Gastrocnemius medialis (tissue), 4 donors: ENCODE results near the gene SNCB. TPM values are rescaled to one million over a fixed set of nuclear protein-coding genes. Genes with fewer than 3 reads are reported as not detected.

Experiments used
- ATAC-seq, 2 donors: fragments of 150-250 bp; one replicate each; pipeline ENCODE4 v1.9.1; 2016
- DNase-seq, 2 donors: peaks; one replicate each; pipeline ENCODE4 v3.0.0-alpha.2; 2019
- H3K27ac ChIP-seq, 4 donors: fragments of 200-600 bp; sonication (generic); 1 replicate in 1 of 4; 2 replicates in 3 of 4; pipeline ENCODE4 v1.5.1; 2016 to 2018; ENCODE audit warnings: mild to moderate bottlenecking in 2 of 4, moderate library complexity in 1 of 4
- H3K27me3 ChIP-seq, 3 donors: fragments of 200-600 bp; sonication (generic) in 2 of 3; 1 replicate in 1 of 3; 2 replicates in 2 of 3; pipeline versions ENCODE4 v1.5.1 to v1.6.0; 2016 to 2019; ENCODE audit warnings: mild to moderate bottlenecking in 1 of 3, moderate library complexity in 1 of 3
- H3K36me3 ChIP-seq, 2 donors: fragments of 200-600 bp; sonication (generic) in 1 of 2; one replicate each; pipeline ENCODE4 v1.5.1; 2017 to 2018
- H3K4me1 ChIP-seq, 2 donors: fragments of 200-600 bp; sonication (generic) in 1 of 2; one replicate each; pipeline ENCODE4 v1.5.1; 2016 to 2017; ENCODE audit warnings: mild to moderate bottlenecking in 2 of 2
- H3K4me3 ChIP-seq, 4 donors: fragments of 200-600 bp; sonication (generic) in 3 of 4; 1 replicate in 1 of 4; 2 replicates in 3 of 4; pipeline ENCODE4 v1.5.1; 2016 to 2019; ENCODE audit warnings: mild to moderate bottlenecking in 2 of 4
- H3K9me3 ChIP-seq, 3 donors: fragments of 200-600 bp; sonication (generic) in 2 of 3; 1 replicate in 1 of 3; 2 replicates in 2 of 3; pipeline ENCODE4 v1.5.1; 2016 to 2019
- POLR2A ChIP-seq, 2 donors: fragments of 450-650 bp; IDR thresholded peaks; one replicate each; pipeline ENCODE4 v1.6.1; 2017; ENCODE audit warnings: antibody characterized with exemption in 2 of 2, mild to moderate bottlenecking in 2 of 2, moderate library complexity in 2 of 2
- in situ Hi-C, 4 donors: fragments of 200-750 bp; cut with MboI; loops; one replicate each; pipeline versions ENCODE4 v1.15.0 to v1.8.0; 2017; ENCODE audit warnings: low sequenced_read_pairs in 4 of 4
- intact Hi-C: fragments of 100-400 bp; cut with DNase I; formaldehyde crosslinking; loops from one replicate; pipeline ENCODE4 v1.15.1; 2023; ENCODE audit warnings: low total_unique reads
- total RNA-seq, 4 donors: library from RNA; depleted of rRNA; stranded (reverse); fragments of >200 nt; gene quantifications; one replicate each; pipeline versions ENCODE4 v1.1.0 to v1.2.3, GENCODE V29; 2016
- TF ChIP-seq, protein P1 (sequence below), 5 experiments: fragments of 450-650 bp in 3 of 5; fragments of 200-600 bp in 2 of 5; sonication (generic) in 2 of 5; IDR thresholded peaks in 4 of 5; conservative IDR thresholded peaks in 1 of 5; 1 replicate in 4 of 5; 2 replicates in 1 of 5; pipeline ENCODE4 v1.5.1; 2016 to 2019; ENCODE audit warnings: antibody characterized with exemption in 5 of 5, mild to moderate bottlenecking in 3 of 5, moderate library complexity in 3 of 5

The SNCB gene
- total RNA-seq, 4 donors from 2014 or later: 0.20 TPM; not detected in 3

- ATAC-seq: no peak
- no peak for DNase-seq
- Histone ChIP-seq H3K27me3 (no peaks in the 10 kb centered on the region), H3K9me3 (peaks cover 0 to 16% (median 2%) of the 10 kb centered on the region in 3 donors), H3K36me3 (no peaks in the 10 kb centered on the region), H3K4me1 (no peaks in the 10 kb centered on the region), H3K27ac (no peak overlapping the region), H3K4me3 (no peak overlapping the region)
- intact Hi-C loops: no loop called here
- in situ Hi-C loops: no loop called here
- no peak for TF ChIP-seq POLR2A (IDR thresholded peaks at IDR 0.05)
- TF ChIP-seq, protein P1, sequence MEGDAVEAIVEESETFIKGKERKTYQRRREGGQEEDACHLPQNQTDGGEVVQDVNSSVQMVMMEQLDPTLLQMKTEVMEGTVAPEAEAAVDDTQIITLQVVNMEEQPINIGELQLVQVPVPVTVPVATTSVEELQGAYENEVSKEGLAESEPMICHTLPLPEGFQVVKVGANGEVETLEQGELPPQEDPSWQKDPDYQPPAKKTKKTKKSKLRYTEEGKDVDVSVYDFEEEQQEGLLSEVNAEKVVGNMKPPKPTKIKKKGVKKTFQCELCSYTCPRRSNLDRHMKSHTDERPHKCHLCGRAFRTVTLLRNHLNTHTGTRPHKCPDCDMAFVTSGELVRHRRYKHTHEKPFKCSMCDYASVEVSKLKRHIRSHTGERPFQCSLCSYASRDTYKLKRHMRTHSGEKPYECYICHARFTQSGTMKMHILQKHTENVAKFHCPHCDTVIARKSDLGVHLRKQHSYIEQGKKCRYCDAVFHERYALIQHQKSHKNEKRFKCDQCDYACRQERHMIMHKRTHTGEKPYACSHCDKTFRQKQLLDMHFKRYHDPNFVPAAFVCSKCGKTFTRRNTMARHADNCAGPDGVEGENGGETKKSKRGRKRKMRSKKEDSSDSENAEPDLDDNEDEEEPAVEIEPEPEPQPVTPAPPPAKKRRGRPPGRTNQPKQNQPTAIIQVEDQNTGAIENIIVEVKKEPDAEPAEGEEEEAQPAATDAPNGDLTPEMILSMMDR (IDR thresholded peaks at IDR 0.05 in 4 of 5, conservative IDR thresholded peaks at IDR 0.05 in 1 of 5): no peak
Observed at GRCh38 chr5:176589039-176589769, 41.1 kb downstream of the SNCB start.

- no peak for ATAC-seq
- intact Hi-C loops (no loop called here), in situ Hi-C loops (no loop called here)
- Histone ChIP-seq H3K36me3 (no peaks in the 10 kb centered on the region), H3K27me3 (no peaks in the 10 kb centered on the region), H3K4me3 (no peak overlapping the region), H3K9me3 (peaks cover 0 to 16% (median 2%) of the 10 kb centered on the region in 3 donors), H3K4me1 (no peaks in the 10 kb centered on the region), H3K27ac (no peak overlapping the region)
- TF ChIP-seq, protein P1 (IDR thresholded peaks at IDR 0.05 in 4 of 5, conservative IDR thresholded peaks at IDR 0.05 in 1 of 5): no peak
- TF ChIP-seq POLR2A (IDR thresholded peaks at IDR 0.05): no peak
- DNase-seq: no peak
Observed at GRCh38 chr5:176588297-176588696, 42.0 kb downstream of the SNCB start.

DNA sequence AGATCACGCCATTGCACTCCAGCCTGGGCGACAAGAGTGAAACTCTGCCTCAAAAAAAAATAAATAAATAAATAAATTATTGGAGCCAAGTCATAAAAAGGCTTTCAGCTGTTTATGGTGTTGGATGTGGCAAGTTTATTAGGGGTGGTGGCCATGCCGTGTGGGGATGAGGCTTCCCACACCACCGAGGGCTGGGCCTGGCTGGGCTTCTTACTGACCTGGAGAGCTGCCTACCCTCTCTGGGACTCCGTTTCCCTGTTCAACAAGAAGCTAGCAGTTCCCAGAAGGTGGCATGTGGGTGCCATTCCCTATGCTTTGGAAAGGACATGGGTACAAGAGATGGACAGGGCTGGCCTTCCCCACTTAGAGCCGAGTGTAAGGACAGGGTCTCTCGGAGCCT lies 42.9 kb downstream of the SNCB start:
- Histone ChIP-seq H3K36me3 (no peaks in the 10 kb centered on the region), H3K4me1 (no peaks in the 10 kb centered on the region), H3K9me3 (peaks cover 0 to 16% (median 2%) of the 10 kb centered on the region in 3 donors), H3K27me3 (no peaks in the 10 kb centered on the region), H3K27ac (no peak overlapping the region), H3K4me3 (no peak overlapping the region)
- ATAC-seq (no peak), DNase-seq (no peak)
- intact Hi-C loops: no loop called here
- in situ Hi-C loops: no loop called here
- TF ChIP-seq, protein P1 (IDR thresholded peaks at IDR 0.05 in 4 of 5, conservative IDR thresholded peaks at IDR 0.05 in 1 of 5): no peak
- no peak for TF ChIP-seq POLR2A (IDR thresholded peaks at IDR 0.05)

GRCh38 chr5:176583076-176583475 lies 47.3 kb downstream of the SNCB start:
- no peaks in the 10 kb centered on the region for H3K36me3 ChIP-seq
- H3K27ac ChIP-seq: no peak overlapping the region
- TF ChIP-seq, protein P1 (IDR thresholded peaks at IDR 0.05 in 4 of 5, conservative IDR thresholded peaks at IDR 0.05 in 1 of 5): no peak
- no peak for TF ChIP-seq POLR2A (IDR thresholded peaks at IDR 0.05)
- peaks cover 0 to 16% (median 2%) of the 10 kb centered on the region in 3 donors for H3K9me3 ChIP-seq
- no peaks in the 10 kb centered on the region for H3K27me3 ChIP-seq
- ATAC-seq (no peak), DNase-seq (no peak)
- in situ Hi-C loops: no loop called here
- H3K4me3 ChIP-seq: no peak overlapping the region
- intact Hi-C loops: no loop called here
- no peaks in the 10 kb centered on the region for H3K4me1 ChIP-seq
